Measurements from ENCODE around the gene MCM7.

The MCM7 gene

GRCh38 chr7:100122568-100122967 lies 21.4 kb upstream of the MCM7 start:
- no peak for DNase-seq (ENCODE audit: low read depth in 2 of 2)

GRCh38 chr7:100122067-100122466 lies 20.9 kb upstream of the MCM7 start:
- no peak for DNase-seq (ENCODE audit: low read depth in 2 of 2)

- DNase-seq (ENCODE audit: low read depth in 2 of 2): no peak
Measured at GRCh38 chr7:100120733-100121036, 19.5 kb upstream of the MCM7 start.

GRCh38 chr7:100119970-100120732 lies 19.0 kb upstream of the MCM7 start:
- DNase-seq (ENCODE audit: low read depth in 2 of 2): peak; percentile 43 to 47

- DNase-seq (ENCODE audit: low read depth in 2 of 2): peak; percentile 91 to 92
Measured at GRCh38 chr7:100119072-100119969, 18.1 kb upstream of the MCM7 start, which contains the start of the genes CNPY4 and TAF6. Gene CNPY4, plus strand, starts transcription at chr7:100119634. Its CDS starts 111 bp downstream, at chr7:100119745. Gene TAF6, minus strand, starts transcription at chr7:100119358. Its CDS starts 5,149 bp downstream, at chr7:100114209.

- DNase-seq (ENCODE audit: low read depth in 2 of 2): no peak
Measured at GRCh38 chr7:100118388-100119071, 17.3 kb upstream of the MCM7 start.

GRCh38 chr7:100115026-100115425 lies 13.8 kb upstream of the MCM7 start:
- no peak for DNase-seq (ENCODE audit: low read depth in 2 of 2)

GRCh38 chr7:100111914-100112313 lies 10.7 kb upstream of the MCM7 start:
- no peak for DNase-seq (ENCODE audit: low read depth in 2 of 2)

- DNase-seq (ENCODE audit: low read depth in 2 of 2): no peak
Measured at GRCh38 chr7:100111156-100111555, 10.0 kb upstream of the MCM7 start.

- no peak for DNase-seq (ENCODE audit: low read depth in 2 of 2)
Measured at GRCh38 chr7:100109521-100110163, 8.4 kb upstream of the MCM7 start.

- no peak for DNase-seq (ENCODE audit: low read depth in 2 of 2)
Measured at GRCh38 chr7:100107890-100108289, 6.7 kb upstream of the MCM7 start.

GRCh38 chr7:100107125-100107737 lies 6.0 kb upstream of the MCM7 start:
- DNase-seq (ENCODE audit: low read depth in 2 of 2): no peak

GRCh38 chr7:100106633-100107032 lies 5.4 kb upstream of the MCM7 start:
- DNase-seq (ENCODE audit: low read depth in 2 of 2): no peak

GRCh38 chr7:100105534-100105933 lies 4.3 kb upstream of the MCM7 start:
- DNase-seq (ENCODE audit: low read depth in 2 of 2): no peak

- no peak for DNase-seq (ENCODE audit: low read depth in 2 of 2)
Measured at GRCh38 chr7:100102950-100103840, 2.0 kb upstream of the MCM7 start.

GRCh38 chr7:100100420-100101015 lies 679 bp downstream of the MCM7 start:
- peak; percentile 63 to 64 for DNase-seq (ENCODE audit: low read depth in 2 of 2)

GRCh38 chr7:100099452-100099851 lies 1.7 kb downstream of the MCM7 start:
- DNase-seq (ENCODE audit: low read depth in 2 of 2): no peak

GRCh38 chr7:100098913-100099312 lies 2.3 kb downstream of the MCM7 start:
- no peak for DNase-seq (ENCODE audit: low read depth in 2 of 2)

- no peak for DNase-seq (ENCODE audit: low read depth in 2 of 2)
Measured at GRCh38 chr7:100095704-100096103, 5.5 kb downstream of the MCM7 start.

GRCh38 chr7:100095289-100095688 lies 5.9 kb downstream of the MCM7 start:
- DNase-seq (ENCODE audit: low read depth in 2 of 2): no peak
